Karpas-422 (cell line): ENCODE results near the gene CLEC2L. TPM values are rescaled to one million over a fixed set of nuclear protein-coding genes. Genes with fewer than 3 reads are reported as not detected.

Source experiments
- DNase-seq: peaks from one replicate; pipeline ENCODE4 v3.0.0-alpha.2; 2015
- H2AFZ ChIP-seq: fragments of 200-600 bp; sonication (generic); 2 replicates; pipeline ENCODE4 v1.6.1; 2014; ENCODE audit warnings: antibody characterized with exemption, low read length, mixed read lengths
- H3K27ac ChIP-seq: fragments of 200-600 bp; sonication (generic); 2 replicates; pipeline ENCODE4 v1.5.1; 2014; ENCODE audit warnings: mild to moderate bottlenecking, low read length, moderate library complexity
- H3K27me3 ChIP-seq: fragments of 200-600 bp; sonication (generic); 2 replicates; pipeline ENCODE4 v1.6.1; 2014; ENCODE audit warnings: low read length, mixed read lengths
- H3K36me3 ChIP-seq: fragments of 200-600 bp; sonication (generic); 2 replicates; pipeline ENCODE4 v1.6.1; 2014; ENCODE audit warnings: low read length, mixed read lengths; ENCODE audit not compliant: insufficient read depth
- H3K4me1 ChIP-seq: fragments of 200-600 bp; sonication (generic); 2 replicates; pipeline ENCODE4 v1.6.1; 2014; ENCODE audit warnings: mild to moderate bottlenecking, low read length, mixed read lengths
- H3K4me2 ChIP-seq: fragments of 200-600 bp; sonication (generic); 2 replicates; pipeline ENCODE4 v1.6.1; 2014; ENCODE audit warnings: low read length, low read depth, mild to moderate bottlenecking; ENCODE audit not compliant: poor library complexity, severe bottlenecking
- H3K4me3 ChIP-seq: fragments of 200-600 bp; sonication (generic); 2 replicates; pipeline ENCODE4 v1.5.1; 2014; ENCODE audit warnings: mild to moderate bottlenecking, antibody characterized with exemption, low read length, mixed read lengths
- H3K79me2 ChIP-seq: fragments of 200-600 bp; sonication (generic); 2 replicates; pipeline ENCODE4 v1.6.1; 2014; ENCODE audit warnings: mild to moderate bottlenecking, low read length, mixed read lengths
- H3K9ac ChIP-seq: fragments of 200-600 bp; sonication (generic); 2 replicates; pipeline ENCODE4 v1.6.0; 2014; ENCODE audit warnings: low read length
- H3K9me2 ChIP-seq: fragments of 200-600 bp; sonication (generic), shearing (Covaris generic); replicated peaks from 2 replicates; pipeline ENCODE4 v1.6.0; 2014; ENCODE audit warnings: mild to moderate bottlenecking, low read length, moderate library complexity; ENCODE audit not compliant: insufficient read depth
- H3K9me3 ChIP-seq: fragments of 300-700, 200-600 bp; sonication (generic); 2 replicates; pipeline ENCODE4 v1.6.1; 2014; ENCODE audit warnings: low read length, mixed read lengths
- H4K20me1 ChIP-seq: fragments of 200-600 bp; sonication (generic); 2 replicates; pipeline ENCODE4 v1.6.1; 2014; ENCODE audit warnings: mild to moderate bottlenecking, antibody characterized with exemption, low read length, low read depth; ENCODE audit not compliant: insufficient read depth
- total RNA-seq: library from RNA; depleted of rRNA; stranded (reverse); fragments of >200 nt; shearing (Covaris generic); gene quantifications from 2 replicates; pipeline ENCODE4 v1.2.3, GENCODE V29; 2014; ENCODE audit warnings: low replicate concordance

The CLEC2L gene
- total RNA-seq, 1 experiment from 2014 or later, result not detected

DNA sequence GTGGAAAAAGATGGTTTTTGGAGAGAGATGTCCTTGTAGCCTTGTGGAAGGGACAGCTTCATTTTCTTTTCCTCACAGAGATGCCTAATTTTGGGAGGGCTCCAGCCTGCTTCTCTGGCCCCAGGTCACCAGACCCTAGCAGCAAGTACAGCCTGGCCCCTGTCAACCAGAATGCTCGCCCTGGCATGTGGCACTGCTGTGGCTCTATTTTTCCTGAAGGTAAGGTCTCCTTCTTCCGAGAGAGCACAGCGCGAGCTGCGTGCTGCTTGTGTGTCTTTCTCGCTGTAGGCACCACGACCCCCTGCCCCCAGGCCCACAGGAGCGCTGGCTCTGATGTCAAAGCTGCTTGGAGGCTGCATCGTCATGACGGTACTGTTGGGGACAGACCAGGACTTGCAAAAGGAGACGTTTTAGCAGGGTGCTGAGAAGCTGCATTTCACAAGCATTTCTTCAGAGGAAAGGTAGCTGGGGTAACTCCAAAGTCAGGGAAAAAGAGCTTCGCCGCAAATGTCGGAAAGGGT lies 58.7 kb downstream of the CLEC2L start:
- H3K4me3 ChIP-seq, result no peak overlapping the region
- H3K79me2 ChIP-seq, result no peaks in the 10 kb centered on the region
- H3K4me1 ChIP-seq, result no peaks in the 10 kb centered on the region
- no peak overlapping the region for H3K4me2 ChIP-seq
- H2AFZ ChIP-seq, result no peak overlapping the region
- no peak overlapping the region for H3K27ac ChIP-seq
- no peak overlapping the region for H3K9ac ChIP-seq
- no peaks in the 10 kb centered on the region for H3K27me3 ChIP-seq
- no peaks in the 10 kb centered on the region for H3K9me3 ChIP-seq
- no peaks in the 10 kb centered on the region for H3K36me3 ChIP-seq
- H3K9me2 ChIP-seq, result no peaks in the 10 kb centered on the region
- no peaks in the 10 kb centered on the region for H4K20me1 ChIP-seq
- no peak for DNase-seq

DNA sequence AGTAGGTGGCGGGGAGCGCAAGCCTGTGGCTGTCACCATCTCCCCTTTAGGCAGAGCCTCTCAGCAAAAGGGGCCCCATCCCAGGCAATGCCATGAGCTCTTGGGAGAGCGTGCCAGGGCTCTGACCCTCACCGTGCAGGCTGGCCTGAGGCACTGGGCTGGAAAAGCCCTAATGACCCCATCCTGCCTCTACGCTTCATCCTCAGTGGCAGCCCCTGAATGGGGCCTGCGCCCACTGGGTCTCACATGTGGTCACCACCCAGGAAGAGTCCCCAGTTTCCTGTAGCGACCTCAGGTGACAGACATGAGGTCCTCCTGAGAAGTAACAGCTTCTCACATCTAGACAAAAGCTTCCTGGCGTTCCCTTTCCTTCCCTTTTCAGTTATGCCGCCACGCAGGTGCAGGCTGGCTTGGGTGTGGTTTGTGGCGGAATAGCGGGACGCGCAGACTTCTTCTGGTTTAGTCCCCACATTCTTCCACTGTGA lies 59.2 kb downstream of the CLEC2L start:
- no peaks in the 10 kb centered on the region for H3K36me3 ChIP-seq
- no peaks in the 10 kb centered on the region for H3K4me1 ChIP-seq
- H3K27ac ChIP-seq, result no peak overlapping the region
- H3K9me3 ChIP-seq, result no peaks in the 10 kb centered on the region
- H3K9me2 ChIP-seq, result no peaks in the 10 kb centered on the region
- no peak overlapping the region for H3K4me2 ChIP-seq
- H2AFZ ChIP-seq, result no peak overlapping the region
- no peaks in the 10 kb centered on the region for H3K27me3 ChIP-seq
- no peak overlapping the region for H3K9ac ChIP-seq
- H4K20me1 ChIP-seq, result no peaks in the 10 kb centered on the region
- DNase-seq, result no peak
- no peak overlapping the region for H3K4me3 ChIP-seq
- H3K79me2 ChIP-seq, result no peaks in the 10 kb centered on the region

GRCh38 chr7:139583826-139584553 lies 60.5 kb downstream of the CLEC2L start:
- Histone ChIP-seq H3K79me2 (no peaks in the 10 kb centered on the region), H3K4me1 (no peaks in the 10 kb centered on the region), H3K27ac (no peak overlapping the region), H3K36me3 (no peaks in the 10 kb centered on the region), H4K20me1 (no peaks in the 10 kb centered on the region), H3K4me3 (no peak overlapping the region), H3K9ac (no peak overlapping the region), H3K27me3 (no peaks in the 10 kb centered on the region), H2AFZ (no peak overlapping the region), H3K4me2 (no peak overlapping the region), H3K9me2 (no peaks in the 10 kb centered on the region), H3K9me3 (no peaks in the 10 kb centered on the region)
- no peak for DNase-seq

- H3K27ac ChIP-seq, result no peak overlapping the region
- no peaks in the 10 kb centered on the region for H4K20me1 ChIP-seq
- no peak overlapping the region for H3K9ac ChIP-seq
- no peaks in the 10 kb centered on the region for H3K36me3 ChIP-seq
- no peaks in the 10 kb centered on the region for H3K27me3 ChIP-seq
- H3K4me3 ChIP-seq, result no peak overlapping the region
- H3K4me2 ChIP-seq, result no peak overlapping the region
- H3K9me2 ChIP-seq, result no peaks in the 10 kb centered on the region
- DNase-seq, result no peak
- H2AFZ ChIP-seq, result no peak overlapping the region
- no peaks in the 10 kb centered on the region for H3K9me3 ChIP-seq
- H3K79me2 ChIP-seq, result no peaks in the 10 kb centered on the region
- H3K4me1 ChIP-seq, result no peaks in the 10 kb centered on the region
These were observed 61.6 kb downstream of the CLEC2L start for GRCh38 chr7:139585042-139585441.

- Histone ChIP-seq H3K4me2 (no peak overlapping the region), H3K9ac (no peak overlapping the region), H3K79me2 (no peaks in the 10 kb centered on the region), H2AFZ (no peak overlapping the region), H3K9me3 (no peaks in the 10 kb centered on the region), H3K9me2 (no peaks in the 10 kb centered on the region), H3K4me3 (no peak overlapping the region), H3K36me3 (no peaks in the 10 kb centered on the region), H3K27ac (no peak overlapping the region), H4K20me1 (no peaks in the 10 kb centered on the region), H3K27me3 (no peaks in the 10 kb centered on the region), H3K4me1 (no peaks in the 10 kb centered on the region)
- DNase-seq, result no peak
These were observed 62.8 kb downstream of the CLEC2L start for GRCh38 chr7:139586286-139586685.

DNA sequence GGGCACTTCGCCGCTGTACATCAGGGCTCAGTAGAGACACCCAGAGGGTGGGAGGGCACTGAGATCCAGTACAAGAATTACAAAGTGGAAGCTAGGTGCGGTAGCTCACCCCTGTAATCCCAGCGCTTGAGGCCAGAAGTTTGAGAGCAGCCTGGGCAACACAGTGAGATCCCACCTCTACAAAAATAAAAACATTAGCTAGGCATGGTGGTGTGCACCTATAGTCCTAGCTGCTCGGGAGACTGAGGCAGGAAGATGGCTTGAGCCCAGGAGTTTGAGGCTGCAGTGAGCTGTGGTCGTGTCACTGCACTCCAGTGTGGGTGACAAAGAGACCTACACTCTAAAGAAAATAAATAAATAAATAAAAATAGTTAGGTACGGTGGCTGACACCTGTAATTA lies 64.0 kb downstream of the CLEC2L start:
- no peaks in the 10 kb centered on the region for H3K4me1 ChIP-seq
- H3K9me2 ChIP-seq, result no peaks in the 10 kb centered on the region
- no peaks in the 10 kb centered on the region for H3K9me3 ChIP-seq
- H3K27ac ChIP-seq, result no peak overlapping the region
- H3K4me3 ChIP-seq, result no peak overlapping the region
- H3K4me2 ChIP-seq, result no peak overlapping the region
- H2AFZ ChIP-seq, result no peak overlapping the region
- no peaks in the 10 kb centered on the region for H3K79me2 ChIP-seq
- H4K20me1 ChIP-seq, result no peaks in the 10 kb centered on the region
- no peaks in the 10 kb centered on the region for H3K27me3 ChIP-seq
- no peak overlapping the region for H3K9ac ChIP-seq
- H3K36me3 ChIP-seq, result no peaks in the 10 kb centered on the region
- DNase-seq, result no peak

- Histone ChIP-seq H3K9me3 (no peaks in the 10 kb centered on the region), H3K79me2 (no peaks in the 10 kb centered on the region), H3K9ac (no peak overlapping the region), H4K20me1 (no peaks in the 10 kb centered on the region), H3K4me3 (no peak overlapping the region), H3K36me3 (no peaks in the 10 kb centered on the region), H3K27me3 (no peaks in the 10 kb centered on the region), H3K4me1 (no peaks in the 10 kb centered on the region), H3K27ac (no peak overlapping the region), H2AFZ (no peak overlapping the region), H3K4me2 (no peak overlapping the region), H3K9me2 (no peaks in the 10 kb centered on the region)
- no peak for DNase-seq
These were observed 65.1 kb downstream of the CLEC2L start for GRCh38 chr7:139588632-139589031.

GRCh38 chr7:139589474-139589873 lies 66.0 kb downstream of the CLEC2L start:
- no peak overlapping the region for H3K9ac ChIP-seq
- H3K4me1 ChIP-seq, result no peaks in the 10 kb centered on the region
- no peaks in the 10 kb centered on the region for H3K36me3 ChIP-seq
- DNase-seq, result no peak
- no peak overlapping the region for H3K4me2 ChIP-seq
- no peak overlapping the region for H2AFZ ChIP-seq
- no peaks in the 10 kb centered on the region for H3K9me2 ChIP-seq
- H3K79me2 ChIP-seq, result no peaks in the 10 kb centered on the region
- H3K27ac ChIP-seq, result no peak overlapping the region
- H3K9me3 ChIP-seq, result no peaks in the 10 kb centered on the region
- H3K27me3 ChIP-seq, result no peaks in the 10 kb centered on the region
- H4K20me1 ChIP-seq, result no peaks in the 10 kb centered on the region
- no peak overlapping the region for H3K4me3 ChIP-seq
